ENCODE measurements around the gene C19orf38.

- no peak for TF ChIP-seq CTCF (IDR thresholded peaks at IDR 0.05)
- no peak for TF ChIP-seq EZH2 (IDR thresholded peaks at IDR 0.05; ENCODE audit: borderline replicate concordance, insufficient read depth, low read depth, low read length, poor library complexity, severe bottlenecking)
Measured at GRCh38 chr19:10874024-10874423, 25.8 kb downstream of the C19orf38 start.
